ENCODE data around the gene CADM3. TPM values are rescaled to one million over a fixed set of nuclear protein-coding genes. Genes with fewer than 3 reads are reported as not detected.

The CADM3 gene
- polyA plus RNA-seq, 1 donor from 2014 or later, result 0.13 TPM

- H3K4me1 Mint-ChIP-seq, result peaks cover 16 to 30% (median 23%) of the 10 kb centered on the region in 3 donors
- H3K4me3 Mint-ChIP-seq, result peak overlapping the region; percentile 86 to 98 (median 91)
- peaks cover 1% of the 10 kb centered on the region for H3K36me3 Mint-ChIP-seq
- H3K27me3 Mint-ChIP-seq, result peaks cover 4% of the 10 kb centered on the region
- peak overlapping the region in 1 of 3 donors; percentile 63 for H3K27ac Mint-ChIP-seq
- no peaks in the 10 kb centered on the region for H3K9me3 Mint-ChIP-seq
Measured at GRCh38 chr1:159187647-159188374, 16.4 kb downstream of the CADM3 start.

DNA sequence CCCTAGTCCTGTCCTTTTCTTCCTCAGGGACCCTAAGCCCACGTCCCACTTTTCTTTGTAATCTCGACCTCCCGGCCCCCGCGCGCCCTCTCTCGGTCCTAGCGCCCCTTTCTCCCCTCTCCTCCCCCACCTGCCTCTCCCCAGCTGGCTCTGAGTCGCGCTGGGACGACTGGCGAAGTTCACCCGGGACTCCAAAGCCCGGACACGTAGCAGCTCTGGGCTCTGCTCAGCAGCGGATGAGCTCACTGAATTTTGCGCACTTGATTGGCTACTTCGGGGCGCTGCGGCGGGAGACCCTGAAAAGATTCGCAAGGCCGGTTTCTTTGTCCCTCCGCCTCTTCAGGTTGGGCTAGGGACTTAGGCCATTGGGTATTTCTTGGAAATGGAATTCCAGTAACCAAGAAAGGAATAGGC is 17.0 kb downstream of the CADM3 start:
- Mint-ChIP-seq H3K4me1 (peaks cover 16 to 28% (median 23%) of the 10 kb centered on the region in 3 donors), H3K4me3 (peak overlapping the region; percentile 86 to 98 (median 91)), H3K27ac (peak overlapping the region in 1 of 3 donors; percentile 0), H3K9me3 (no peaks in the 10 kb centered on the region), H3K27me3 (peaks cover 4% of the 10 kb centered on the region), H3K36me3 (peaks cover 1% of the 10 kb centered on the region)

- H3K36me3 Mint-ChIP-seq, result no peaks in the 10 kb centered on the region
- peak overlapping the region in 1 of 4 donors; percentile 86 for H3K4me3 Mint-ChIP-seq
- peaks cover 15 to 28% (median 23%) of the 10 kb centered on the region in 3 donors for H3K4me1 Mint-ChIP-seq
- no peak overlapping the region for H3K27ac Mint-ChIP-seq
- peaks cover 6% of the 10 kb centered on the region for H3K27me3 Mint-ChIP-seq
- H3K9me3 Mint-ChIP-seq, result no peaks in the 10 kb centered on the region
Measured at GRCh38 chr1:159190441-159190840, 19.0 kb downstream of the CADM3 start.

DNA sequence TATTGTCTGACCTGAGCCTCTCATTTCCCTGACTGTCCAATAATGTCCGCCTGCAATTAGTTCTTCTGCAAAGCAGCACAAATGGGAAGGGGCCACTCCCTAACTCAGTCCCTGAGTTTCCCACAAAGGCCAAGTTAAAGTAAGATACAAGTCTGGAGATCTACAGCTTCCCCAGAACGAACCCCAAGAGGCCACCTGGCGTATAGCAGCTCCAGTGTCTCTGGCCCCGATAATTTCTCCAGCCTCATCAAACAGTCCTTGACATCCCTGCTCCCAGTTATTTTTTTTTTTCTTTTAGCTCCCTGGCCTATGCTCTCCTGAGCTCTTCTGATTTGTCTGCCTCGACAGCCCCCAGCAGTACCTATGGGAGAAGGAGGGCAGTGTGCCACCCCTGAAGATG is 25.1 kb downstream of the CADM3 start:
- Mint-ChIP-seq H3K36me3 (no peaks in the 10 kb centered on the region), H3K27ac (no peak overlapping the region), H3K9me3 (no peaks in the 10 kb centered on the region), H3K4me1 (peaks cover 0 to 5% (median 3%) of the 10 kb centered on the region in 3 donors), H3K27me3 (peaks cover 21% of the 10 kb centered on the region), H3K4me3 (no peak overlapping the region)

DNA sequence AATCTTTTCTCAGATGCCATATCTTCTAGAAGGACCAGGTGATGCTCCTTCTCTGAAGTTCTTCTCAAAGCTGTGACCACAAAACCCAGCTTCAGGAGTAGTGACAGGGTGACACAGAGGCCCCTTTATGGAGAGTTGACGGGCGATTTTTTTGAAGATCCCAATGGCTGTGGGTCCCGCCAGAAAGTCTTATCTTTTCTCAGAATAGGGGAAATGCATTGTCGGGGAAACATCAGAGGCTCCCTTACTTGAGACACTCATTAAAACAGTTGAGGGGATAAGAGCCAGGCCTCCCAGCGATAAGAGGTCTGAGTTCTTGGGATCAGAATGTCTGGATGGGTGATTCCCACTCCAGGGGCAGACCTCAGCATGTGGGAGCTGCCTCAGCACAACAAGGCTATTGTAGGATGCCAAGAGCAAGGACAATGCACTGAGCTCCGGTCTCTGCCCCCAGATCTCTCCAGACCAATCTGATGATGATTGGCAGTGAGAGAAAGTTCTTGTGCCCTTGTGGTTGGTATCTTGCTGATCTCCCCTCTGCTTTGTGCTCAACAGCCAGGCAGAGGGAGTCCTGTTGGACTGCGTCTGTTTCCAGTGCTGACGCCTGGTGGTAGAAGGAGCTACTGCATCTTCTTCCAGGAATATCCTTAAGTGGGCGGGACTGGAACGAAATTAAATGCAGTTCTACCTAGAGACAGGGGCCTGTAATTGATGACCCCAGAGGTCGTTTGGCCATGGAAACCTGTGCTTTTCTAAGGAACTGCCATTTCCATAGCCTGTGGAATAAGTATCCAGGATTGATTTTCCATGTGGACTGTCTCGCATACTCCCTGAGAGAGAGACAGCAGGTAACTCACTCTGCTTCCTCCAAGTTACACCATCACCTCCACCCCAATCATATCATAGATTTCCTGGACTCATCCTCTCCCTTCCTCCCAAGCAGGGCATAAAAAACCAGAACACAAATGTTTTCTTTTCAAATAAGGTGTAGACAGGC is 26.4 kb downstream of the CADM3 start:
- Mint-ChIP-seq H3K4me1 (peaks cover 0 to 8% (median 3%) of the 10 kb centered on the region in 3 donors), H3K27ac (no peak overlapping the region), H3K4me3 (no peak overlapping the region), H3K9me3 (no peaks in the 10 kb centered on the region), H3K36me3 (no peaks in the 10 kb centered on the region), H3K27me3 (peaks cover 26% of the 10 kb centered on the region)

DNA sequence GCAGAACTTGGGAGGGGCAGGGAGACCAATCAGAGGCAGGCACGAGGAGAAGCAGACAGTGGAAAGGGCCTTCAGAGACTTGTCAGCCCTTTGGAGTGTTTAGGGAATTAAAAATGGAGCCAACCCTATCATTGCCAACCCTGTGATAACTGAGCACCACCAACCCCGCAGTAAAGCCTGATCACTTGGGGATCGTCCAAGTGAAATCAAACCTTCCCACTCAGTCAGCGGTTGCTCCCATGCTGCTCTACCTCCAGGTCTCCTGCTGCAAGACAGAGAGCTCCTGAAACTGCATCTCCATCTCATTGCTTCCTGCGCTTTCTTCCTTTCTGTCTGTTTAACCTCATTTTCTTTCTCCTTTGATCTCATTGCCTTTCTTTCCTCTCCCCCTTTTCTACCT is 28.5 kb downstream of the CADM3 start:
- Mint-ChIP-seq H3K36me3 (no peaks in the 10 kb centered on the region), H3K4me1 (peaks cover 0 to 8% (median 3%) of the 10 kb centered on the region in 3 donors), H3K4me3 (no peak overlapping the region), H3K9me3 (no peaks in the 10 kb centered on the region), H3K27ac (no peak overlapping the region), H3K27me3 (peaks cover 34% of the 10 kb centered on the region)

DNA sequence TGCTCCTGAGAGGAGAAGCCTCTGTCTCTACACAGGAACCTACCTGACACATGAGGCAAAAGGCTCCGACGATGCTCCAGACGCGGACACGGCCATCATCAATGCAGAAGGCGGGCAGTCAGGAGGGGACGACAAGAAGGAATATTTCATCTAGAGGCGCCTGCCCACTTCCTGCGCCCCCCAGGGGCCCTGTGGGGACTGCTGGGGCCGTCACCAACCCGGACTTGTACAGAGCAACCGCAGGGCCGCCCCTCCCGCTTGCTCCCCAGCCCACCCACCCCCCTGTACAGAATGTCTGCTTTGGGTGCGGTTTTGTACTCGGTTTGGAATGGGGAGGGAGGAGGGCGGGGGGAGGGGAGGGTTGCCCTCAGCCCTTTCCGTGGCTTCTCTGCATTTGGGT is 29.4 kb downstream of the CADM3 start:
- Mint-ChIP-seq H3K27me3 (peaks cover 40% of the 10 kb centered on the region), H3K27ac (no peak overlapping the region)

DNA sequence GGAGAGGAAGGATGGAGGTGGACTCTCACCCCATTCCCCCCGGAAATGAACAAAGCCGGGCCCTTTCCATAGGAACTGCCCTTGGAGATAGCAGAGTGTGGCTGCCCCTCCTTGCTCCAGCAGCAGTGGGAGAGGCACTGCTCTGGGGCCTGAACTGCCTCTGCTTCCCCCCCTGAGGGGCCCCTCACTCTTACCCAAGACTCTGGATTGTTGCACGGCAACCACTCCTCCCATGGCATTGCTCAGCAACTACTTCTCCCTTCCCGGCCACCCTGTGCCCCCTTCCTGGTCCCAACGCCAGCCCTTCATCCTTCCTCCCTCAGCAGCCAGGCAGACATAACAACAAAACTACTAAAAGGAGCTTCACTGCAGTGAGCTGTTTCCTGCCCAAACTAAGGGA is 30.2 kb downstream of the CADM3 start:
- H3K9me3 Mint-ChIP-seq, result no peaks in the 10 kb centered on the region
- H3K36me3 Mint-ChIP-seq, result no peaks in the 10 kb centered on the region
- no peak overlapping the region for H3K4me3 Mint-ChIP-seq

More for the DNA sequence above, 29.4 kb downstream of the CADM3 start:
- H3K9me3 Mint-ChIP-seq, result no peaks in the 10 kb centered on the region
- H3K36me3 Mint-ChIP-seq, result no peaks in the 10 kb centered on the region
- H3K4me3 Mint-ChIP-seq, result no peak overlapping the region
- H3K4me1 Mint-ChIP-seq, result peaks cover 0 to 8% (median 3%) of the 10 kb centered on the region in 3 donors

DNA sequence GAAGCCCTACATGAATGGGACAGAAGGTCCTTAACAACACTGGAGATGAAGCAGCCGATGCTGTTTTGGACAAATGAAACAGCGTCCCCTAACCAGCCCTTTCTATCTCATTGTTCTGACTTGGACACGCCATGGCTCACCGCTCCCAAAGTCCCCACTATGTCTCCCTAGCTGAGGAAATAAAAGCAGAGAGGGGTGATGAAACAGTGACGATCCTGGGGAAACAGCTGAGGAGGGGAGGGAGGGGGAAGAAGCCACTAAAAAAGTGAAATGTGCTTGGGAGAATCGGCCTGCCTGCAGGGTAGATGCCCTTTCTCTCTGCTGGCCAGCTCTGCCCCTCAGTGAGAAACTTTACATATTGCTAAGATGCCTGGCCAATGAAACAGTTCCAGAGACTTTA is 32.2 kb downstream of the CADM3 start:
- Mint-ChIP-seq H3K9me3 (no peaks in the 10 kb centered on the region), H3K36me3 (no peaks in the 10 kb centered on the region), H3K4me3 (no peak overlapping the region), H3K27ac (no peak overlapping the region), H3K4me1 (peaks cover 0 to 8% (median 6%) of the 10 kb centered on the region in 3 donors), H3K27me3 (peaks cover 52% of the 10 kb centered on the region)

More for the DNA sequence above, 30.2 kb downstream of the CADM3 start:
- Mint-ChIP-seq H3K4me1 (peaks cover 0 to 8% (median 3%) of the 10 kb centered on the region in 3 donors), H3K27me3 (peaks cover 47% of the 10 kb centered on the region), H3K27ac (no peak overlapping the region)

DNA sequence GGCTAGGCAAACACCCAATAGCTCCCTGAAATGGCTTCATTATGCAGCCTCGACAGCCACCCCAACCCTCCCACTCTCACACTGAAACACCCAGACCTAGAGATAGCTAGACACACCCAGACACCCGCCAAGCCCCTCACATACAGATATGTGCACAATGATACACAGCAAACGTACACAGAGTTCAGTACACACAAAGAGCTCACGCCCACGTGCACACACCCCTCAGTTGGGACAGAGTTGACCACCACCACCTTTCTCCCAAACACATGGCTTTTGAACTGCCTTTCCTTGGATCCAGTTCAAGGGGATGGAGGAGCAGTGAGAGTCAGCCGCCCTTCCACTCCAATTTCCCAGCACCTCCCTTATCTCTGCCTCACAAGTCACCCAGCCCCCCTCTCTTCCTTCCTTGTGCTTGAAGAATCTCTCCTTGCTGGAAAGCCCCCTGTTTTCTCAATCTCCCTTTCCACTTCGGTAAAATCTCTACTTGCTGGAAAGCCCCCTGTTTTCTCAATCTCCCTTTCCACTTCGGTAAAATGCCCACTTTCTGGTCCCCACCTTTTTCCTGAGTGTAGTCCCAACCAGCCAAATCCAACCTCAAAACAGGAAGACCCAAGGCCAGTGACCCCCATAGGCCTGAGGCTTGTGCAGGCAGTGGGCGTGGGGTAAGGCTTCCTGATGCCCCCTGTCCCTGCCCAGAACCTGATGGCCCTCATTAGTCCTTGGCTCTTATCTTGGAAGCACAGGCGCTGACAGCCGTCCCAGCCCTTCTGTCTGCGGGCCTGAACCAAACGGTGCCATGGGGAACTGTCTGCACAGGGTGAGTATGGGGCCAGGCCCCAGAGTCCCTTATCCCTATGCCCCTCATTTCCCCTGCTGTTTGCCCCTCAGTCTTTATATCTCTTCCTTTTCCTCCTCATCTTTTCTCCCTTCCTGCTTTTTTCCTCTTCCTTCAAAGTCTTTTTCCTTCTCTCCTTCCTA is 33.0 kb downstream of the CADM3 start, which contains the start of gene ACKR1:
ACKR1 (plus strand) TSS at position 715 of the 981 bp plus-strand sequence; CDS start at position 800, 85 bp downstream.
- Mint-ChIP-seq H3K4me1 (peaks cover 0 to 8% (median 6%) of the 10 kb centered on the region in 3 donors), H3K9me3 (peaks cover 0 to 2% (median 0%) of the 10 kb centered on the region in 3 donors), H3K27ac (peak within 1 kb of the TSS in 2 of 3 donors; percentile 18 to 65), H3K4me3 (no peak within 1 kb of the TSS), H3K36me3 (no peaks in the 10 kb centered on the region), H3K27me3 (peaks cover 59% of the 10 kb centered on the region)

DNA sequence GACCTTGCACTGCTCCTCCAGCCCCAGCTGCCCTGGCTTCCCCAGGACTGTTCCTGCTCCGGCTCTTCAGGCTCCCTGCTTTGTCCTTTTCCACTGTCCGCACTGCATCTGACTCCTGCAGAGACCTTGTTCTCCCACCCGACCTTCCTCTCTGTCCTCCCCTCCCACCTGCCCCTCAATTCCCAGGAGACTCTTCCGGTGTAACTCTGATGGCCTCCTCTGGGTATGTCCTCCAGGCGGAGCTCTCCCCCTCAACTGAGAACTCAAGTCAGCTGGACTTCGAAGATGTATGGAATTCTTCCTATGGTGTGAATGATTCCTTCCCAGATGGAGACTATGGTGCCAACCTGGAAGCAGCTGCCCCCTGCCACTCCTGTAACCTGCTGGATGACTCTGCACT is 33.8 kb downstream of the CADM3 start:
- peaks cover 60% of the 10 kb centered on the region for H3K27me3 Mint-ChIP-seq
- peaks cover 2% of the 10 kb centered on the region for H3K36me3 Mint-ChIP-seq
- H3K4me1 Mint-ChIP-seq, result peaks cover 0 to 8% (median 6%) of the 10 kb centered on the region in 3 donors
- H3K9me3 Mint-ChIP-seq, result peaks cover 0 to 2% (median 0%) of the 10 kb centered on the region in 3 donors
- peak overlapping the region in 1 of 3 donors; percentile 65 for H3K27ac Mint-ChIP-seq
- no peak overlapping the region for H3K4me3 Mint-ChIP-seq

DNA sequence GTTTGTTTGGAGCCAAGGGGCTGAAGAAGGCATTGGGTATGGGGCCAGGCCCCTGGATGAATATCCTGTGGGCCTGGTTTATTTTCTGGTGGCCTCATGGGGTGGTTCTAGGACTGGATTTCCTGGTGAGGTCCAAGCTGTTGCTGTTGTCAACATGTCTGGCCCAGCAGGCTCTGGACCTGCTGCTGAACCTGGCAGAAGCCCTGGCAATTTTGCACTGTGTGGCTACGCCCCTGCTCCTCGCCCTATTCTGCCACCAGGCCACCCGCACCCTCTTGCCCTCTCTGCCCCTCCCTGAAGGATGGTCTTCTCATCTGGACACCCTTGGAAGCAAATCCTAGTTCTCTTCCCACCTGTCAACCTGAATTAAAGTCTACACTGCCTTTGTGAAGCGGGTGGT is 34.7 kb downstream of the CADM3 start:
- Mint-ChIP-seq H3K4me3 (no peak overlapping the region), H3K36me3 (peaks cover 2% of the 10 kb centered on the region), H3K27me3 (peaks cover 61% of the 10 kb centered on the region), H3K9me3 (peaks cover 0 to 2% (median 0%) of the 10 kb centered on the region in 3 donors), H3K4me1 (peaks cover 0 to 5% (median 5%) of the 10 kb centered on the region in 3 donors), H3K27ac (no peak overlapping the region)

GRCh38 chr1:159207080-159207479 is 35.7 kb downstream of the CADM3 start:
- no peak overlapping the region for H3K27ac Mint-ChIP-seq
- H3K4me3 Mint-ChIP-seq, result no peak overlapping the region
- peaks cover 0 to 2% (median 0%) of the 10 kb centered on the region in 3 donors for H3K9me3 Mint-ChIP-seq
- H3K4me1 Mint-ChIP-seq, result peaks cover 0 to 6% (median 2%) of the 10 kb centered on the region in 3 donors
- peaks cover 3% of the 10 kb centered on the region for H3K36me3 Mint-ChIP-seq
- peaks cover 57% of the 10 kb centered on the region for H3K27me3 Mint-ChIP-seq

DNA sequence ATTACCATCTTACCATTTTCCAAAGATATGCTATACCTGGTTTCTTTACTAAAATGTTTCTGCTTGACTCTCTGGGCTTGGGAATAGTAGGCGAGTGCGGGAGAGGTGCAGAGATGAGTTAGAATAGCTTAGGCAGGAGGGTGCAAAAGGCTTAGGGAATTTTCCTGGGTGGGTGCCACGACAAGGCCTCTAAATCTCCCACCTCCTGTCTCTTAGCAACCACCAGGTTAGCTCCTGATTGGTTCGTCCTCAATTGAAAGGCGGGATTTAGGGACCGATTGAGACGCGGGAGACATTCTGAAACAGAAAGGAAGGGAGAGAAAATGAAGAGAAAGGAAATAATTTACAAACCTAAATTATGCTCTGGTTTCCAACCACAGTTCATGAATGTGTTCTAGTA is 36.4 kb downstream of the CADM3 start:
- H3K27me3 Mint-ChIP-seq, result peaks cover 57% of the 10 kb centered on the region
- no peak overlapping the region for H3K4me3 Mint-ChIP-seq
- H3K36me3 Mint-ChIP-seq, result peaks cover 3% of the 10 kb centered on the region
- H3K4me1 Mint-ChIP-seq, result peaks cover 0 to 6% (median 2%) of the 10 kb centered on the region in 3 donors
- H3K9me3 Mint-ChIP-seq, result peaks cover 0 to 2% (median 0%) of the 10 kb centered on the region in 3 donors
- H3K27ac Mint-ChIP-seq, result no peak overlapping the region

All from IgD-negative memory B cell (primary cell).